ENCODE measurements around the gene MEPCE.
"Not testable (repeated sequence)": the region's sequence is repeated elsewhere in the genome, so short reads cannot be mapped to it uniquely, and the experiment has no call there.

The MEPCE gene

DNA sequence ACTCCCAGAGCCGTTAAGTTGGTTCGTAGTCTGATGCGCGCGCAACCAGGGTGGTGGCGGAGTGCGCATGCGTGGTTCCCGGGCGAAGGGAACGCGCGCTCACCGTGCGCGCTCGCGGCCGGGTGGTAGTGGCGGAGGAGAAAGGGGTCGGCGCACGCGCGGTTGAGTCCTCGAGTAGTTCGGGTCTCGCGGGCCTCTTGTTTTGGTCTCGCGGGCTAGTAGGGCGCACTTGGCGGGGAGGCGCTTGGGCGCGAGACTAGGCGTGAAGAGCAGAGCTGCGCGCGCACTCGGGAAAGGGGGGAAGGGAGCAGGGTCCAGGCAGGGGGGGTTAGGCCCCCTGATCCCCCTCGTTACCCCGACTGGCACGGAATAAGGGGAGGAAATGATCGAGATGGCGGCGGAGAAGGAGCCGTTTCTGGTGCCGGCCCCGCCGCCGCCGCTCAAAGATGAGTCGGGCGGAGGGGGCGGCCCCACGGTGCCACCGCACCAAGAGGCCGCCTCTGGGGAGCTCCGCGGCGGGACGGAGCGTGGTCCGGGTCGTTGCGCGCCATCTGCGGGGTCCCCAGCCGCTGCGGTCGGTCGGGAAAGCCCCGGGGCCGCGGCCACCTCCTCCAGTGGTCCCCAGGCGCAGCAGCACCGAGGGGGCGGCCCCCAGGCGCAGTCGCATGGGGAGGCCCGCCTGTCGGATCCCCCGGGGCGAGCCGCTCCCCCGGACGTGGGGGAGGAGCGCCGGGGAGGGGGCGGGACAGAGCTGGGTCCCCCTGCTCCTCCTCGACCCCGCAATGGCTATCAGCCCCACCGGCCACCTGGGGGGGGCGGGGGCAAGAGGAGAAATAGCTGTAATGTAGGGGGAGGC lies at the start of gene MEPCE:
Gene MEPCE (plus strand): TSS at position 195 of the 856 bp plus-strand sequence. CDS start 188 bp downstream, at position 383.
- in situ Hi-C loops (cut with MboI; ENCODE audit: low sequenced_read_pairs): no loop called here

- in situ Hi-C loops (cut with MboI; ENCODE audit: low sequenced_read_pairs): no loop called here
Observed at GRCh38 chr7:100380196-100380595, 49.4 kb upstream of the MEPCE start.

- in situ Hi-C loops (cut with MboI; ENCODE audit: low sequenced_read_pairs): not testable (repeated sequence)
Observed at GRCh38 chr7:100381531-100382233, 47.9 kb upstream of the MEPCE start.

DNA sequence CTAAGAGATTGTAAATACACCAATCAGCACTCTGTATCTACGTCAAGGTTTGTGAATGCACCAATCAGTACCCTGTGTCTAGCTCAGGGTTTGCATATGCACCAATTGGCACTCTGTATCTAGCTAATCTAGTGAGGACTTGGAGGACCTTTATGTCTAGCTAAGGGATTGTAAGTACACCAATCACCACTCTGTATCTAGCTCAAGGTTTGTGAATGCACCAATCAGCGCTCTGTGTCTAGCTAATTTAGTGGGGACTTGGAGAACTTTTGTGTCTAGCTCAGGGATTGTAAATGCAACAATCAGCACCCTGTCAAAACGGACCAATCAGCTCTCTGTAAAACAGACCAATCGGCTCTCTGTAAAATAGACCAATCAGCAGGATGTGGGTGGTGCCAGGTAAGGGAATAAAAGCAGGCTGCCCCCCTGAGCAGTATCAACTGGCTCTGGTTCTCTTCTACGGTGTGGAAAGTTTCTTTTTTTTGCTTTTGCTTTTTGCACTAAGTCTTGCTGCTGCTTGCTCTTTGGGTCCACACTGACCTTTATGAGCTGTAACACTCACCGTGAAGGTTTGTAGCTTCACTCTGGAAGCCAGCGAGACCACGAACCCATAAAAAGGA lies 47.3 kb upstream of the MEPCE start:
- in situ Hi-C loops (cut with MboI; ENCODE audit: low sequenced_read_pairs): not testable (repeated sequence)

GRCh38 chr7:100384628-100385294 lies 44.9 kb upstream of the MEPCE start:
- in situ Hi-C loops (cut with MboI; ENCODE audit: low sequenced_read_pairs): no loop called here

- in situ Hi-C loops (cut with MboI; ENCODE audit: low sequenced_read_pairs): no loop called here
Observed at GRCh38 chr7:100386940-100387339, 42.7 kb upstream of the MEPCE start.

DNA sequence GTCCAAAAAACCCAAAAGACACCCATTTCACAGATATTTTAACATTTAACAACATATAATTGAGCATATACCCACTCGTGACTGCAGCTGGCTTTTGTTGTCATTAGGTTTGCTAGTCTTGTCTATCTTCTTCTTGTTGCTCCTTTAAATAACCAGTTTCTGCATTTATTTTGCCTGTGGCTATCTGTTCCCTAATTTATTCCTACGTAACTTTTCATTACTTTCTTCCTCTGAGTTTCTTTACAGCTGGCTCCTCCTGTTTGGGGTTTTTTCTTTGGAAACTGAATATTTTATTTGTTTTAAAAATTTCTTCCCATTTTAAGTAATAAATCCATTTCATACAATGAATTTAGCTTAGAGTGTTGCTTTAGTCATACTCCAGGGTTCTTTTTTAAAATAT lies 41.9 kb upstream of the MEPCE start:
- in situ Hi-C loops (cut with MboI; ENCODE audit: low sequenced_read_pairs): no loop called here

DNA sequence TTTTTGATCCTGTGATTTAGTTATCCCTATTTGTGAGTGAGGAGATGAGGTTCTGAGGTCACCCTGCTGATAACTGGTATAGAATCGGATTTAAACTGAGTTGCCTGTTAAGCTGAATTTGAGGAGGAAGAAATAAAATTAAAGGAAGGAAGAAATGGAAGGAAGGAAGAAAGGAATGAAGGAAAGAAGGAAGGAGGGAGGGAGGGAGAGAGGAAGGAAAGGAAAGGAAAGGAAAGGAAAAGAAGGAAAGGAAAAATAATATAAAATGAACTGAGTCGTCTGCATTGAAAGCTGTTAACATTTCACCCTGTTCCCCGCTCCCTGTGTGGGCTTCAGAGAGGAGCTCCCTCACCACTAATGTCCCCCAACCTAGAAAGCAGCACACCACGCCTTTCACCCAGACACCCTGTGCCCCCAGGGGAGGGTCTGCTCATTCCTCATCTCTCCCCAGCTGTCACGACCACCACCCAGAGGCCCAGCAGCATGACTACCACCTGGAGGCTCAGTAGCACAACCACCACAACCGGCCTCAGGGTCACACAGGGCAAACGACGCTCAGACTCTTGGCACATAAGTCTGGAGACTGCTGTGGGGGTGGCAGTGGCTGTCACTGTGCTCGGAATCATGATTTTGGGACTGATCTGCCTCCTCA lies 40.1 kb upstream of the MEPCE start:
- in situ Hi-C loops (cut with MboI; ENCODE audit: low sequenced_read_pairs): no loop called here

DNA sequence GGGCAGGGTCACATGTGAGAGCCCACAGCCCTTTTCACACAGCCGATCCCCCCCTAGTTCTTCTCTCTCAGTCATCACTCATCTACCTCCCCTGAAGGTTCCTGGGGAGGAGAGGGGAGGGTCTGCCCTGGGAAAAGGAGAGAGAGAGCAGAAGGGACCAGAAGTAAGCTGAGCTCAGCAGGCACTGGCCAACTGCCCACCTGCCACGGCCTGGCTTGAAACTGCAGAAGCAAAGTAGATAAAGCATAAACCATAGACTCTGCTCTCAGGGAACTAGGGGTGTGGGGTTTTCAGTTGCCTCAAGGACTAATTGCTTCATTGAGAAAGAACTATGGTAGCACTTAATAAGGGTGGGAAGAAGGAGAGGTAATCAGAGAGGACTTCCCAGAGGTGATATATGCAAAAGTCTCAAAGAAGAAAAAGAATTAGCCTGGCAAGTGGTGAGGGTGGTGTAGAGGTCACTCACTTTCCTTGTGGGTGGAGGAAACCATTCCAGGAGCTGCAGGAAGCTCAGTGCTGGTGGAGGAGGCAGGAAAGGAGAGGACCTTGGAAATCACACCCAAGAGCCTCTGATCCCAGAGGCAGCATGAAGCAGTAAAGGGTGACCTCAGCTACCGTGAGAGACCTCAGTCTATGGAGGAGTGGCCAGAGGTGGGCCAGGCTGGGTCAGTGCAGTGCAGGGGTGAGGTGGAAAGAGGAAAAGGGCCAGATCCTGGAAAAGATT lies 39.2 kb upstream of the MEPCE start:
- in situ Hi-C loops (cut with MboI; ENCODE audit: low sequenced_read_pairs): no loop called here

DNA sequence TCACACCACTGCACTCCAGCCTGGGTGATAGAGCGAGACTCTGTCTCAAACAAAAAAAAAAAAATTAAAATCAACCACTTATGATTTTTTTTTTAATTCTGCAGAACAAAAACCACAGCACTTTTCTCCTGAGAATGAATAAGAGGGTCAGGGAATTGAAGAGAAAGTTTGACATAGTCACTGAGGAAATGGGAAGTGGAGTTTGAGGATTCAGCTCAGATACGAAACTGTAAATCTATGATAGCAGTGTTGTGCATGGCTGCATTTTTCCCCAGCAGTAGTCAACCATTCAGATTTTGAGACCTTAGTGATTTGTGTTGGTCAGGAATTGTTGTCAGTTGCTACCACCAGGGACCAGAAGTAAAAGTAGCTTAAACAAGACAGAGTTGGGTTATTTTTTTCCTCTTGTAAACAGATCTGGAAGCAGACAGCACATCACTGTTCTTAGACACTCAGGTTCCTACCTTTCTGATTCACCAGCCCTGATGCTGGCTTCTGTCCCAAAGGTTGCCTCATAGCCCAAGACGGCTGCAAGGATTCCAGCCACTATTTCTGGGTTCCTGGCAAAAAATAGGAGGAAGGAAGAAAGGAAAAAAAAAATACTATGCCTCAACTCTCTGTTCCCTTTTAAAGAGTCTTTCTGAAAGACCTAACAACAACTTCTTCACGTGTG lies 36.3 kb upstream of the MEPCE start:
- in situ Hi-C loops (cut with MboI; ENCODE audit: low sequenced_read_pairs): no loop called here

GRCh38 chr7:100394077-100394476 lies 35.6 kb upstream of the MEPCE start:
- in situ Hi-C loops (cut with MboI; ENCODE audit: low sequenced_read_pairs): no loop called here

DNA sequence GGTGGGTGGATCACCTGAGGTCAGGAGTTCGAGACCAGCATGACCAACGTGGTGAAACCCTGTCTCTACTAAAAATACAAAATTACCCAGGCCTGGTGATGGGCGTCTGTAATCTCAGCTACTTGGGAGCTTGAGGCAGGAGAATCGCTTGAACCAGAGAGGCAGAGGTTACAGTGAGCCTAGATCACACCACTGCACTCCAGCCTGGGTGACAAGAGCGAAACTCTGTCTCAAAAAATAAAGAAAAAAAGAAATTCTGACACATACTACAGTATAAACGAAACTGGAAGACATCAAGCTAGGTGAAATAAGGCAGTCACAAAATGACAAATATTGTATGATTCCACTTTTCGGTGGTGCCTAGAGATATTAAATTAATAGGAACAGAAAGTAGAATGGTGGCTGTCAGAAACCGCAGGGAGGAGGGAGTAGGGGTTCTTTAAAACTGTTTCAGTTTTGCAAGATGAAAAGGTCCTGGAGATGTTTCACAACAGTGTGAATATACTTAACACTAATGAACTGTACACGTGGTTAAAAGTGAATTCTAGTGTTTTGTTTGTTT lies 33.1 kb upstream of the MEPCE start:
- in situ Hi-C loops (cut with MboI; ENCODE audit: low sequenced_read_pairs): no loop called here

DNA sequence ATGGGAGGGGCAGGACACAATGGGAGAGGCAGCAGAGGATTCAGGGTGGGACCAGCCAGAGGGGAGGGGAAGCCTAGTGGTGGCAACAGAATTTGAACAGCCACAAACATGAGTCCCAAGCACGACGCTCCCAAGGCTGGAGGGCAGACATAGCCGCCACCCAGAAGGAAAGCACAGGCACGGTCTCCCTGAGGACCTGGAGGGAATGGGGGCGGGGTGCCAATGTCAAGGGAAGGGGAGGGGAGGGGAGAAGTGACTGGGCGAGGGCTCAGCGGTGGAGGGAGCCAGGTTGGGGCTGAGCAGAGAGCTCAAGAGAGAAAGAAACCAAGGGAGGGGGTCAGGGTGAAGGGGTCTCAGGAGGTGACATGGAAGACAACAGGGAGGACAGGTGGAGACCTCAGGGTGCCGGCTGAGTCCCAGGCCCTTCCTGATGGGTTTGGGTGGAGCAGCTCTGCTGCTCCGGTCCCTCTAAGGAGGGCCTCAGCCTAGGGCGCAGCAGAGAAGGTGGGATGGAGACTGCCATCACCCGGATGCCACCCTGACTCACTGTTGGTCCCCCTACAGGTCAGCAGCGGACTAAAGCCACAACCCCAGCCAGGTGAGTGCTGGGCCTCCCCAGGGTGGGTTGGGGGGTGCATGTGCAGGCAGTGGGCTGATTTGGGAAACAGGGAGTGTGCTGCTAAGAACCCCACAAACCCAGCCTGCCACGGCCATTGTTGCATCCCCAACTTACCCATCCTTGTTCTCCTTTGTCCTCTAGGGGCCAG lies 32.1 kb upstream of the MEPCE start:
- in situ Hi-C loops (cut with MboI; ENCODE audit: low sequenced_read_pairs): no loop called here

GRCh38 chr7:100398239-100398638 lies 31.4 kb upstream of the MEPCE start:
- in situ Hi-C loops (cut with MboI; ENCODE audit: low sequenced_read_pairs): no loop called here

DNA sequence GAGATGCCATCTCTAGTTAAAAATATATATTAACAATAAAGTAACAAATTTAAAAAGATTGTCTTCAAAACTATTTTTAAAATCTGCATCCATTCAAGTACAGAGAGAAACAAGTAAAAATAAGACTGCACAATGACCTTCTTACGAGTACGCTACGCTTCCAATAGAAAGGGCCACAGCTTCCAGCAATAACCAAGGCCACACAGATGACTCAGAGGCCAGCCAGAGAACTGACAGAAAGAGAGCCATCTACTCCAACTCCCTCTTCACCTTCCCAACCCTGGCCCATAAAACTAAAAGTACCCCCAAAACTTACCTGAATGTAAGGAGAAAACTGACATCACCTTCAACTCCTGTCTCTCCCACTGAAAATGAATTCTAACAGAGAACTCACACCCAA lies 29.6 kb upstream of the MEPCE start:
- in situ Hi-C loops (cut with MboI; ENCODE audit: low sequenced_read_pairs): no loop called here

DNA sequence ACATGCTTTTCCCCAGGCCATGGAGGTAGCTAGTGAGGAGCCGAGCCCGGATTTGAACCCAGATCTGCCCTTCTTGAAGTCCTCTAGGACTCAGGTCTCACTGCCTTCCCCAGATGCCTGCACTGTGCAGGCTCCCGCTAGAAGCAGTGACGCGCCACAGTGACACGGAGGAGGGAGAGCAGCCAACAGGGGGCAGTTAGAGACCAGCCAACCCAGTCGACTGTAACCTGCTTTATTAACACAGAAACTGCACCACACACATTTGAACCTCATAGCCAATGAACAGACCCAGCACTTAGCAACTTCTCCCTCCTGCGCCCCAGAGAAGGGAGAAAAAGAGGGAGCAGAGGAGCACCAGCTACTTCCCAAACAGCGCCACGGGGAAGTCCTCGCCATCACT lies 29.0 kb upstream of the MEPCE start:
- in situ Hi-C loops (cut with MboI; ENCODE audit: low sequenced_read_pairs): no loop called here

DNA sequence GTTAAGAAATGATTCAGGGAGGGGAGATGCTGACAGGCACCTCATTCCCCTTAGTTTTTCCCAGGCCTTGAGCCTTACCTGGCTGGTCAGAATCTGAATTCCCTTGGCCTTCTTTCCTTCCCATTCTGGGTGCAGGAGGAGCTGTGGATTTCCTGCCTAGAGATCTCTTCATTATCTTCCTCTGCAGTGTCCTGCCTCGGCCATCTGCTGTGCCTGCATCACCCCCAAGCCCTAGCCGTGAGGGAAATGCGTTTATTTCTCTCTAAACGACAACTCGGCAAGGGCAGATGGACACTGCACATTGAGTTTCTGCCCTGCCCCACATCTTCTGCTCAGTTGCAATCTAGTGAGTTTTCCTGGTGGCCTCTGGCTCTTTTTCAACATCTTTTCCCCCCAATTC lies 27.8 kb upstream of the MEPCE start:
- in situ Hi-C loops (cut with MboI; ENCODE audit: low sequenced_read_pairs): no loop called here

DNA sequence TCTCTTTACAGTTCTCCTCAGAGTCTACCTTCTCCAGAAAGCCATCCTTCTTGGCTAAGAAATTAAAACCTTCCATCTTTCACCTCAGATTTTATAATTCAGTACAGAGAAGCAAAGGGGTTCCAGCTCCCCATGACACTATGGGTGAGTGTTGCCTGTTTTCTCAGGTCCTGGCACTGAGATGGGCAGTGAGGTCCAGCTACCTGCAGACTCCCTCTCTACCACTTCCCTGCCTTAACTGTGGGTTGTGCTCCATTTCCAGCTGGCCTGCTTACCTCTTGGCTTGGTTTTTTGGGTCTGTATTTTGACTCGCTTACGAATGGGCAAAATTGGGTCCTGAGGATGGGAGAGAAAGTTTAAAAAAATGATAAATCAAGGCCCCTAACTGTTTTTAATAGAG lies 27.4 kb upstream of the MEPCE start:
- in situ Hi-C loops (cut with MboI; ENCODE audit: low sequenced_read_pairs): no loop called here

GRCh38 chr7:100406767-100407166 lies 22.9 kb upstream of the MEPCE start:
- in situ Hi-C loops (cut with MboI; ENCODE audit: low sequenced_read_pairs): no loop called here

All from HL-60/S4 (cell line).